Amniotic epithelial cell (primary cell): Measurements from ENCODE around the gene IL17C.
A peak's percentile ranks its signal among the peaks of the same experiment; 100 is the strongest.

Experiments used
- DNase-seq: peaks from one replicate; pipeline ENCODE4 v3.0.0-alpha.2; 2010; ENCODE audit warnings: low read depth

The IL17C gene

DNA sequence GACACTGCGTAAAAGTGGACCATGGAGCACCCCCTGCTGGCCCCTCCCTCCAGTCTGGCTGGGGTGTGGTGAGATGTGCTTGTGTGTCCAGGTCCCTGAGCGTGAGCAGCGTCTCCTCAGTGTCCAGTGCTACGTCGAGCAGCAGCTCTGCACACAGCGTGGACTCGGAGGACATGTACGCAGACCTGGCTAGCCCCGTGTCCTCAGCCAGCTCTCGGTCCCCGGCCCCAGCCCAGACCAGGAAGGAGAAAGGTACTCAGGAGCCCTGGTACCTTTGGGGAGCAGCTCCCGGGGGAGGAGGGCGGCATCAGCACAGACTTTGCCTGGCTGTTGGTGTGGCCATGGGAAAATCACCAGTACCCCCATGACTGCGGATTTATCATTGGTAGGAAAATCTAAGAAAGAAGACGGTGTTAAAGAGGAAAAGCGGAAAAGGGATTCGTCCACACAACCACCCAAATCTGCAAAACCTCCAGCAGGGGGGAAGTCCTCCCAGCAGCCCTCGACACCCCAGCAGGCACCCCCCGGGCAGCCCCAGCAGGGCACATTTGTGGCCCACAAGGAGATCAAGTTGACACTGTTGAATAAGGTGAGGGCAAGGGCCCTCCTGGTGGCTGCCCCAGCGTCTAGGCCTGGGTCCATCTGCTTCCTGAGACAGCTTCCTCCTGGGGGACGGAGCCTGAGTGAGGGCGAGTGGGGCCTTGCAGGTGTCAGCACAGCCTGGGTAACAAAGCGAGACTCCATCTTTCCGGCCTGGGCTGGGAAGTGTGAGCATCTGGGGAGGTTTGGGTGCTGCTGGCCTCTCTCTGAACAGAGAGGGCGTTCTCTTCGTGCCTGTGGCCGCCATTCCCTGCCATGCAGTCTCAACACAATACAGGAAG lies 10.6 kb upstream of the IL17C start:
- no peak for DNase-seq

- no peak for DNase-seq
Measured at GRCh38 chr16:88628512-88628974, 9.8 kb upstream of the IL17C start.

- no peak for DNase-seq
Measured at GRCh38 chr16:88629835-88630234, 8.5 kb upstream of the IL17C start.

DNA sequence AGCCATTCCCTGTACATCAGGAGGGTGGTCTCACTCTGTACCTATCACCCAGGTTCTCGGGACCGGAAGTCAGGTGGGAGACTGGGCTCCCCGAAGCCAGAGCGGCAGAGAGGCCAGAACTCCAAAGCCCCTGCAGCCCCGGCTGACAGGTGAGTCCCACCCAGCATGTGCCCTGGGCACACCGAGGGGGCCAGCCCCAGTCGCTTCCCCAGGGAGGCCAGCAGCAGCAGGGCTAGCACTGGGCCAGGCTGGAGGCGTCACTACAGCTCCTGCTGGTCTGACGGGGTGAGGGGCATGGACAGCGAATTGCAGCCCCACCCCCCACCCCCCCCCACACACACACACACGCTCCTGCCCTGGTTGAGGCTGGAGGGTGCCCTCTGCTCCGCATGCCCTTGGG lies 7.9 kb upstream of the IL17C start:
- DNase-seq = no peak

DNA sequence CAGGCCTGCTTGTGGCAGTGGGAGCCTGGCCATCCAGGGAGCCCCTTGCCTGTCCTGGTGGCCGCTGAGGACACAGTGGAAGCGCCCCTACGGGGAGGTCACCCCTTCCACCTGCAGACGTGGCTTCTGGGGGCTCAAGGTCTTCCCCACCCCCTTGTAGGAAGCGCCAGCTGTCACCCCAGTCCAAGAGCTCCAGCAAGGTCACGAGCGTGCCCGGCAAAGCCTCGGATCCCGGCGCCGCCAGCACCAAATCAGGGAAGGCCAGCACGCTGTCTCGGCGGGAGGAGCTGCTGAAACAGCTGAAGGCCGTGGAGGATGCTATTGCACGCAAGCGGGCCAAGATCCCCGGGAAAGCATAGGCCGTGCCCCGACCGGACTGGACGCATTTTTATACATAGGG lies 7.4 kb upstream of the IL17C start:
- no peak for DNase-seq

DNA sequence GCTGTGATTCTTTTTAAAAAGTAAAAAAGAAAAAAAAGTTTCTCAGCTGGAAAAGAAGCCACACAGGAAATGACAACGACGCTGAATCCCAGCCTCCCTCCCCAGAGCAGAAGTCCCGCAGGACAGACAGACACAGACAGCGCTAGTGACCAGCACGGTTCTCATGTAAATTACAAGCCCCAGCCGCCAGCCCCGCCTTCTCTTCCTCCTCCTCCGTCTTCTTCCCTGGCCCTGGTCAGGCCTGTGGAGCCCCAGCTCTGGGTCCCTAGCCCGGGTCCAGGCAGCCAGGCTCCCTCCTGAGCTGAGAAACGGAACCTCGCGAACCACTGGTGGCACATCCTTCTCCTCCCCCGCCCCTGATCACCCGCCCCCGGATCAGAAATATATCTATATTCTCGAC lies 7.0 kb upstream of the IL17C start:
- no peak for DNase-seq

DNA sequence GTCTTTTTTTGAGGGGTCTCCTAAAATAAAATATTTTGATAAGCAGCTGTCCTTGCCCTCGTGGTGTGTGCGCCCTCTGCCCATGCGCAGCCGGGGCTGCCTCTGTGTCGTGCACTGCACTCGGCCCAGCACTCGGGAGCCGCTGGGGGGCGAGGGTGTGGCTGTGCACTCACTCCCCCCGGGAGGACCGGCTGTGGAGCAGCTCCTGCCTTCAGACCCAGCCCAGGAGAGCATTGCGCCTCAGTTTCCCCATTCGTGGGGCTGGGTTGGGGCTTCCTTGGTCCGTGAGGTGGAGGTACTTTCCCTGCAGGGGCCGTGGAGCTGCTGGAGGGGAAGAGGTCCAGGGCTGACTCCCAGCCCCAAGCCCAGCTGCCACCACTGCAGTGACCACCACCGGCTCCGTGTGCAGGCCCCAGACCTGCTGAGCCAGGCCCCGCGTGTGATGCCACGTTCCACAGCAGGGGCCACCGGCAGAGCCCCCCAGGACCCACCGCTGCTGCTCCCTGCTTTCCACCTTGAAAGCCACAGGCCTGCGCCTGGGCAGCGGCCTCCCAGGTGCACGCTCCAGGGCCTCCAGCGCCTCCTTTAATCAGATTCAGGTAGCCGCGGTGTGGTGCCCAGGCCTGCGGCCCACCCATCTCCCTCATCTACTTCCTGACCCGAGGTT lies 6.3 kb upstream of the IL17C start:
- DNase-seq = no peak

GRCh38 chr16:88632587-88632930 lies 5.8 kb upstream of the IL17C start:
- no peak for DNase-seq

DNA sequence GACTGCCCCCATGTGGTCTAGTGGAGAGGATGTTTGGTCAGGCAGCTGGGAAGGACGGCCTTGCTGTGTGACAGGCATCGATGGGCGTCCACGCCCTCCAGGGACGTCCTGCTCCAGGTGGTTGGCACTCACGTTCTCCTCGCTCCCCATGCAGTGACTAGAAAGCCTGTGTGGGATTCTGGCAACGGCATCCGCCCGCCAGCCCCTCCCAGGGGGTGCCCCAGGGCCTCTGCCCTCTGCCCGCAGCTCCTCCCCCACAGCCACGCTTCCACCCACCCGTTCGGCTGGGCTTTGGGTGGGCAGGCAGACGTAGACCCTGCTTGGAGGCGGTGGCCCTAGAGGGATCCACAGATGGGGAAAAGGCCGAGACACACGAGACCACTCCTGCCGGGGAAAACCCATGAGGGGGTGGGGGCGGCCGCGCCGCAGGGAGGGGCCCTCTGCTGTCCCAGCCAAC lies 4.7 kb upstream of the IL17C start:
- DNase-seq = no peak

DNA sequence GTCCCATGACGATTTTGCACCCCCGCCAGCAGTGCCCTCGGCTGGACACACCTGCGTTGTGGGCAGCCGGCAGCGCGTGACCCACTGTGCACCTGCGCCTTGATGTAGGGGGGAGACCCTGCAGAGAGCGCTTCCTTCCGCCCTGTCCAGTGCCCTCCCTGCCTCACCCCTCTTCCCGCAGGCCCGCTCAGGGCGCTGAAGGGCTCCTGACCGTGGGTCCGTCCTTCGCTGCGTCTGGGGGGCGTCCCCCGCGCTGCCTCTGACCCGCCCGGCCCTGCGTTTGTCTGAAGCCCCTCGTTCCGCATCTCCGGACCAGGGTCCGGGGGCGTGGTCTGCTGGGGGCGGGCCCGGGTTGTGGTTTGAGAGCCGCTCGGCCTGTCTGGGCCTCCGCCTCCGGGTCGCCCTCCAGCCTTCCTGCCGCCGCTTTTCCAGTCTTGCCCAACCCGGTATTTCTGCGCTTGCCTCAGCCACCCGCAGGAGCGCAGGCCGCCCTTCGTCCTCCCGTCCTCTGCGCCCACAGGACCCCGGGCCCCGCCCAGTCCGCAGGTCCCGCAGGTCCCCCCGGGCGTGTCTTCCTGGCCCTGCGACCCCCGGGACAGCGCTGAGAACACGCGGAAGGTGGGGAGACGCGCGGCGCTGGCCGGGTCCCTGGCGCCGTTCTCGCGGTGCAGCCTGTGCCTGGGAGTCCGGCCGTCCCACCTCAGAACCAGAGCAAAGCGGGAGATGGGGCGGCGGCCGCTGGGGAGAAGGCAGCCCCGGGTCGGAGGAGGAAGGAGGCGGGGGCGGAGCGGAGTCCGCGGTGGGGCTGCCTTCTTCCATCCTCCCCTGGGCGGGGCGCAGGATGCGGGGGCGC lies 4.0 kb upstream of the IL17C start:
- peak; percentile 54 for DNase-seq

DNA sequence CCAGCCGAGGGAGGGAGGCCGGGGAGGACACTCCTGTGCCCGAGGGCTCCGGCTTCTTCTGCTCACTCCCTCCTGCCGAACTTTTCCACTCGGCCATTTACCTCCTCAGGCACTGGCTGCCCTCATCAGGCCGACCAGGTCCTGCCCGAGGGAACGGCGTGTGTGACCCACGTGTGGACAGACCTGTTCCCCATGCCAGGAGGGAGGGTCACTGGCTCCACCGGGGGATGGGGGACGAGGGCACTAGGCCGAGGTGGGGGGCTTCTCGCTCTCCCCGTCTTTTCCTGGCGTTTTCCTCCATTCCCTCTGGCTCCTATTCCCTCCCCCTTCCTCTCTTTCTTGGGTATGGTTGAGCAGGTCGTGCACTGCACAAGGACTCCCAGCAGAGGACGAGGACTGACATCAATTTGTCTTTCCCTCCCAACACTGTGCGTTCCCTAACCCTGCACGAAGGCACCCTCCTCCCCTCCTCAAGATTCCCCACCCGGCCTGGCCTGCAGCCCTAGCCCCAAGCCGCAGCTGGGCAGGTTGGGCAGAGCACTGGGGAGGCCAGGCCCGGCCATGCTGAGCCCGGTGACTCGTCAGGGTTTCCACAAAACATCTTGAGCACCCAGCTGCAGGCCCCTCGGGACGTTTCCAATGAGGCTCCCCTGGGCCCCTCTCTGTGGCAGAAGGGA lies 3.2 kb upstream of the IL17C start:
- DNase-seq = no peak

DNA sequence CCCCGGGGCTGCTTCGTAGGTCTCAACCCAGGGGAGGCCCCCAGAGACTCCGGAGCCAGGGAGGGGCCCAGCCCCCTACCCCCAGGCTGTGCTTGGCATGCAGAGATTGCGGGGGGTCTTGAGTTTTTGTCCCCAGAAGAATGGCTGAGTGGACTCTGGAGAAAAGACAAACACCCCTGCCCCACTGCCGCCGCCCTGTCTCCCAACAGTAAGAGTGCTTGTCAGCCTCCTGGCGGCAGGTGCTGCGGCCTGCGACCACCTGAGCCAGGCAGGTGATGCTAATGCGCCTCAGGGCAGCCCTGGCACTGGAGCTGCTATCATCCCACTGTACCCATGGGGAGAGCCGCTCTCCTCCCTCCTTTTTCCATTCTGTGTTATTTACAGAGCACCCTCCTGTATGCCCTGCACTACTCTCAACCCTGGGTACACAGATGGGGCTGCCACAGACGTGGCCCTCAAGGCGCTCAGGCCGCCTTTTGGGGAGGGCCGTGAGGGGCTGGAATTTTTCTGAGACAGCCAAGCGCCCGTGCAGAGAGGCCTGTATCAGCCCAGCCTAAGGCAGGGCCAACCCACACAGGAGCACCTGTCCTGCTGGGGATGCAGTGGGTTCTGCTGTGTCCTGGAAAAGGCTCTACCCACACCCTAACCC lies 2.6 kb upstream of the IL17C start:
- no peak for DNase-seq

- no peak for DNase-seq
Measured at GRCh38 chr16:88636488-88637265, 1.7 kb upstream of the IL17C start.

DNA sequence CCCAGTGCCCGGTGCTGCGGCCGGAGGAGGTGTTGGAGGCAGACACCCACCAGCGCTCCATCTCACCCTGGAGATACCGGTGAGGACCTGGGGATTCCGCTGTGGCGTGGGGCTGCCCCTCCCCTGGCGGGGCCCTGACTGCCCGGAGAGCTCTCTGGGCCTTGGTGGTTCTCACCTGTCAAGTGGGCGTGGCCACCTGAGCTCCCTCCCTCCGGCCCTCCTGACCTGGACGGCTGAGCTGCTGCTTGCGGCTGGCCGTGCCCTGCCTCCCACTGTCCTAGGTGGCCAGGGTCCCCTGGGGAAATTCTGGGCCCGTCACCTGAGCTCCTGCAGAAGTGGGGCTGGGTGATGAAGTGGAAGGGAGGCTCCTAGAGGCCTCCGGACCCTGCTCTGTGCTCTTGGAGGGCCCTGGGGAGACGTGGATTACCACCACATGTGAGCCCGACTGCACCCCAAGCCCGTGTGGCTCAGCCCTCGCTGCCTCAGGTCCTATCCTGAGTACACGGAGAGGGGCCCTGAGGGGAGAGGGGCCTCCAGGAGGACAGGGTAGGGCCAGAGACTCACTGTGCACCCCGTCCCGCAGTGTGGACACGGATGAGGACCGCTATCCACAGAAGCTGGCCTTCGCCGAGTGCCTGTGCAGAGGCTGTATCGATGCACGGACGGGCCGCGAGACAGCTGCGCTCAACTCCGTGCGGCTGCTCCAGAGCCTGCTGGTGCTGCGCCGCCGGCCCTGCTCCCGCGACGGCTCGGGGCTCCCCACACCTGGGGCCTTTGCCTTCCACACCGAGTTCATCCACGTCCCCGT lies 1.1 kb downstream of the IL17C start:
- no peak for DNase-seq

- no peak for DNase-seq
Measured at GRCh38 chr16:88640039-88640495, 1.7 kb downstream of the IL17C start.

DNA sequence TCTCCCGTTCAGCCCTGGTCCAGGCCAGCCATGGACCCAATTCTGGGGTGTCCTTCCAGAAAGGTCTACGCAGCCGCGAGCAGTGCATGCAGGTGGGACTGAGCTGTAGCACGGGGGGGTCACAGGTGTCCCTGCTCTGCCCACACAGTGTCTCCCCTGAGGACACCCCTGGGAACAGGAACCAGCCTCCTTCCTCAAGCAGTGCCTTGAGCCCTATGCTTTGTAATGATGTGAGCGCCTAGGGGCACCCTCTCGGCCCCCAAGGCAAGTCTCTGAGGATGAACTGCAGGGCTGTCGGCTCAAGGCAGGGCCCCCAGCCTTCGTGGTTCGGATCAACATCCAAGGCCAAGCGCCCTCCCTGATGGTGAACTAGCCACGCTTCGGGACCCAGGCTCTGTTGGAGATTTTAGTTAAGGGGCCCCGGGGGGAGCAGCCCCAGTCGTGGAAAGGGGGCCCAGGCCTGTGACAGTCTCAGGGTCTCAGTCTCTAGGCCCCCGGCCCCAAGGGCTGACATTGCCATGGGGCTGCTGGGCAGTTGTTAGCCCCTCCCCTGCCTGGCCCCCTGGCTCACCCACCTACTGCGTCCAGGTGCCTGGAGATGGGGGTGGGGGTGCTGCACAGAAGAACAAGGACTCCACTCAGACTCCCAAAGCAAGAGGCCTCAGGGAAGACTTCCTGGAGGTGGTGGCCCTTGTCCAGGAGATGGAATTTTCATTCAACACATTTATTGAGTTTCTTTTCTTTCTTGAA lies 2.3 kb downstream of the IL17C start:
- no peak for DNase-seq

- no peak for DNase-seq
Measured at GRCh38 chr16:88642881-88643643, 4.7 kb downstream of the IL17C start.

DNA sequence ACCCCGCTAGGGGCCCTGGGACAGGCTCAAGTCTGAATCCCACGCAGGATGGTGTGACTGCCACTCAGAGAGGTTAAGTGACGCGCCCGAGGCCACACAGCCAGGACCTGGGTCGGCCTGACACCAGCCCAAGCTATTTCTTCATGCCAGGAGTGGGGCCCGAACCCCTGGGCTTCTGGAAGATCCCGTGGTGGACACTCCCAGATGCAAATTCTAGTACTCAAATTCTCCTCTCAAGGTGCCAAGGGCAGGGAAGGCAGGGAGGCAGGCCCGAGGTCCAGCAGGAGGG lies 5.2 kb downstream of the IL17C start:
- no peak for DNase-seq
